NCI-H1105 (cell line): Measurements from ENCODE around the gene CHAT.
A peak's percentile ranks its signal among the peaks of the same experiment; 100 is the strongest.

Experiments used
- DNase-seq: peaks from one replicate; lab custom pipeline; 2025; lab: John Stamatoyannopoulos, UW

CHAT gene

DNA sequence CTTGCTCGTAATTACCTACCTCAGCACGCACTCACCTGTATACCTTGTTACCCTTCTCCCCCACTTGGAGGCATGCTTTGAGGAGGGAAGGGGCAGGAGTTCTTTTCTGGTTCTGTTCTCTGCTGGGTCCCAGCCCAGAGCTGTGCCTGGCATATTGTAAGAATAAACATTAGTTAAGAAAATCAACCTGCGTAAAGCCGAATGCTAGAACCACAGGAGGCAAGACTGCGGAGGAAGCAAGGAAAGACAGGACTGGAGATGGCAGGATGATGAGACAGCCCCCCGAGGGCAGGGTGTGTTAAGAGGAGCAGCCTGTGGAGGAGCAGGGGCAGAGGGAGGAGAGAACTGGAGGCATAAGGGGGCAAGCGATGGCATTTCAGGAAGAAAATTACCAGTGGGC, 75.1 kb downstream of the CHAT start:
- no peak for DNase-seq

DNA sequence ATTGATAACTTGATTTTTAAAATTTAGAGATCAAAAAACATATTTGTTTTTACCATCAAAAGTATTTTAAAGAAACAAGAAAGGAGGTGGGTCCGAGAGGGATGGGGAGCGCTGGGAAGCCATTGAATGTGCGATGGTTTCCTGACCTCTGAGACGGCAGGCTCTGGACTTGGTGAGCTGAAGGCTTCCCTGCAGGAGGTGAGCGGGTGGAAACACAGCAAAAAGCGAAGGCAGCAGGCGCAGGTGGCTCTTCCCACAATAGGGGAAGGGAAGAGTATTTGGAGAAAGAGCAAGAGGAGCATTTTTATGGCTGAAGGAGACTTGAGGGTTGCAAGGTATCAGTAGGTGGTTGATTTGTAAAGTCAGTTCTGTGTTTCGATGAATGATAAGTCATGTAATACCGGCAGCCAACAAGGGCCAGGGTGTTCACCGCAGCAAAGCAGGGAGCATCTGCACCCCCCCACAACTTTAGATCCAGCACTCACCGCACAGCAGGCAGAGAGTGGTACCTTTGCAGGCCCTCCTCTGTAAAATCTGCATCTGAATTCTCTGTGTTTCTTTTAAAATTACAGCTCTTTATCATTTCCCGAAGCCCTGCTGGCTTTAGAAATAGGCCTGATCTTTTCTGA, 76.2 kb downstream of the CHAT start:
- DNase-seq = no peak

DNA sequence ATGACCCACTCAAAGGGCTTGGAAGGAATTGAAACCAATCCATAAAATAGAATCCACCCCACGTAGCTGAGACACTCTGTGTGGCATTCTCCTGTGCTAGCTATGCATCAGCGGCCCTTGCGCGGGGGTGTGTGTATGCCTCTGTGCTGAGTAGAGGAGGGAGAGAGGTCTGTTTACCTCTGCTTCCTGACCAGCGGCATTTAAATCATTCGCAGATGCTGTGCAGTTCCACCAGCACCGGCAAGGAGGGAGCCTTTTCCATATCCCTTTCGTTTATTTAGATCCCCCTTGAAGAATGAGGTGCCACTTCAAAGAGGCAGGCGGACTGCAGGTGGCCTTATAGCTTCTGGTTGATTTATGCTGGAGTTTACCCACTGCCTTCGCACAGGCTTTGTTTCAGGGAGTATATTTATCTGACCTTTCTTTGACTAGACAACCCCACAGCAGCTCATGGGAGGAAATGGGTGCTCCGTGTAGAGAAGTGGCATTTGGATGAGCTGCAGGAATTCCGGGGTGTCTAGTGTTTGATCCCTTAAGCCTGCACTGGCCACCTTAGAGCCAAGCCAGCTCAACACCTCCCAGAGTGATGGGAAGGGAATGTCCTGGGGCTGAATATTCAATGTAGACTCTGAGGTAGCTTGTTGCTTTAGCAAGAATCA, 77.0 kb downstream of the CHAT start:
- no peak for DNase-seq

DNA sequence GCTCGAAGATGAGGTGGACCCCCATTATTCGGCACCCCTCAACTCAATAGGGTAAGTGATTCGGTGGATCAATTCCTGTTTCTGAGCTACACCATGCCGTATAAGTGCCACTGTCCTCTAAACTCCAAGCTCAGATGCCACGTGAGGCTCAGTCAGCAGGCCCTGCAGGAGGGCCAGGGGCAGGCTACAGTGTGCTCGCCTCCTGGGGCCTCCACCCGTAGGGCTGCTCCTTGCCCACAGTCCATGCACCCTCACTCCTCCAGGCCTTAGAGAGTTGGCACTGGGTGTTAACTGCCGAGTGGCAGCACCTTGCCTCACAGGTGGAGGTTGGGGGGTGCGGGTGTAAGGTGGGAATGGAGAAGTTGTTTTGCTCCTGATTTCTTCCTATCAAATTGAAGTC, 77.8 kb downstream of the CHAT start:
- DNase-seq = no peak

DNA sequence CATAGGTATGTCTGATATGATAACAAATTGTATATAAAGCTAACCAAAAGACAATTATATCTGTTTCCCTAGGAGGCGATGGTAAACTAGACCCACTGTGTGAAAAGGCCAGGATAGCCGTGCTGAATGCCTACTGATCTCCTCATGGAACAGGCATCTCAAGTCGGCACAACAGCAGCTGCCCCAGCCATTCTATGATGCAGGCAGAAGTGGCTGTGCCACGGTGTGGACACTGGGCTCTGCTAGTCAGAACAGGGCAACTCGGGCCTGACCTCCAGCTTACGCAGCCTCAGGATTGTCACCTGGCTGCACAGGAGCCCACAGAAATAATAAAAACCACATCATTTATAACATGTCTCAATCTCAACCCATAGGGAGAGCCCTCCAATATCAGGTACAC, 80.6 kb downstream of the CHAT start:
- no peak for DNase-seq

DNA sequence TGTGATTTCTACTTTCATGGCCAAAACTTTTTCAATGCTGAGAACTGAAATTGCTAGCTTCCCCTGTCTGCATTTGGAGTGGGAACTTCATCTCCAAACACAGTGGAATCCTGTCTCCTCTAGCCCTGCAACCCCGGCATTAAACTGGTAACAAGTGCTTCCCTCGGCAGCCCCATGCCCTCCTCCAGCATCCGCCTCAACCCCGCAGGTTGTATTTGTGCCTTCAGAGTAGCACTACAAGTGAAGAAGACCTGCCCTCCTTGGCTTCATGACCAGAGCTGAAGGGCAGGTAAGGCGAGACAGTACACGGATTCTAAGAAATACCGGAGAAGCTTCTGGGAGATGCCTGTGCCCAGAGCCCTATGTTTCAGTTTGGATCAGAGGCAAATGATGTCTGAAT, 82.5 kb downstream of the CHAT start:
- no peak for DNase-seq

DNA sequence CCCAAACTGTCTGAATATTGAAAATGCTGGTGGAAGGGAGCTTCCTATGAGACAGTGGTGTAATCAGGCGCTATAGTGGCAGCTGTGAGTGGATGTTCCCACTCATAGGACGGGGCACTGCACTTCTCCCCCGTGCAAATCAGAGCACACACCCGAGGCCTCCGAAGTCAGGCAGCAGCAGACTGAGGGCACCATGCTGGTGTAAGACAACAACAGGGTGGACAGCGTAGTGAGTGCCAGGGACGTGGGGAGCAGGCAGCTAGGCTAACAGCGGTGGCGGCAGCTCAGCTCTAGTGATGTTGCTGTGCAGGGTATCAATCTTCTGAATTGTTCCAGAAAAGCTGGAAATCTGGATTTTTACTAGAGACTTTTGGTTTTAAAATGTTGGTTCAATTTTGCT, 84.8 kb downstream of the CHAT start:
- no peak for DNase-seq

DNA sequence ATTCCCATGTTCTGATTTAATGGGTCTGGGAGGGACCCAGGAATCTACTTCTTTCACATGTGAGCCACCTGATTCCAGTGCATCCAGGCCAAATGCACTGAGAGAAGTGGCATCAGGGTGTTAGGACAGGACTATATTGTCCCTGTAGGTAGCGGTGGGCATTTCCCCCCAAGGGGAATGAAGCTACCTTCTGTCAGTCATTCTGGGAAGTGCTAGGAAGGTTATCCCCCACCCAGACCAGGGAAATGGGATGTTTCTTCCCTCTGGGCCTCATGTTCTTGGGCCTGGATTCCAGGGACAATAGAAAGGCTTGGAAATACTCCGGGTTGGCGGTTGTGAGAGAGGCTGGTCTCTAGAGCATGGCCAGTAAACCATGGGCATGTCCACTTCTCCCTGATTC, 86.4 kb downstream of the CHAT start:
- DNase-seq = no peak

DNA sequence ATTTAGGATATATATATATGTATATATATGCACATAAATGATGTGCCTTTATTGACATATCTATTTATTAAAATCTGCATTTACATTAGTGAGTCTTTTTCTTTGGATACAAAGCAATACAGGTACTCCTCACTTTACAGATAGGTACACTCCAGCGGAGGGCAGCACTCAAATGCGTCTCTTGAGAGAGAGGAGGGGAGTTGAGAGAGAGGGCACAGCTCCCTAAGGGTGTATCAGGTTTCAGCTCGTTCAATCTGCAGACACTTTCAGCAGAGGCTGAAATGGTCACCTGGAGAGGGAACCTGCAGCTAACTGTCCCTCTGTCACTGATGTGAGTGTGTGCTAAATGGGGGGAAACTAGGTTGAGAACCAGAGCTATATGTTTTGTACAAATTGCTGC, 87.2 kb downstream of the CHAT start:
- DNase-seq = peak; percentile 19

DNA sequence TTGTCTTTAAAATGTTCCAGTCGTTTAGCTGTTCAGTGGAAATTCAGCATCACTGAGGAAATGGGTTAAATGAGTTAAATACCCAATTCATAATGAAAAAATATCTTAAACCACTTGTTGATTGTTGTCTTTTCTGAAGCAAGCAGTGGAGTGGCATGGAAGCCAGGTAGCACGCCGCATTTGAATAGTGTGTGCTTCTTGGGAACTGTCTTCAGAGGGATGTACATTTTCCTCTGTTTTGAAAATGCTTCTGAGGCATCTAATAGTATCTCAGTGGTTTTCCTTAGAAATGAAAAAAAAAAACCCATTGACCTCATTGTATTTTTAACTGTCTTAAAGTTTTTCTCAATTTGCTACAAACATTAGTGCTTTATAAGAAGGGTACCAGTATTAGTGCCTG, 93.7 kb downstream of the CHAT start:
- no peak for DNase-seq

DNA sequence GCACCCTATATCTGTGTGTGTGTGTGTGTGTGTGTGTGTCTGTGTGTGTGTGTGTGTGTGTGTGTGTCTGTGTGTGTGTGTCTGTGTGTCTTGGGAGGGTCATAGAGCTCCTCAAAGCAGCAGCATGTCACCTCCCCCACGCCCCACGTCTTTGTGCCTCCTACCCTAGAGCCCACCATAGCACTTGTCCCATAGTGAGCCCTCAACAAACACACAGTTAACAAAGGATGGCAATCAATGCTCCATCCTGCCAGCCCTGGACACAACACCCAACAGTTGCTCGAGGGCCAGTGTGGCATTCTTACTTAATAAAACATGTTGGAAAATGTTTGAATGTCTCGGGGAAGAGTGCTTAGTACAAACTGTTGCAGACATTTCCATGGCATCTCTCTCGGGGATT, 96.1 kb downstream of the CHAT start:
- no peak for DNase-seq

DNA sequence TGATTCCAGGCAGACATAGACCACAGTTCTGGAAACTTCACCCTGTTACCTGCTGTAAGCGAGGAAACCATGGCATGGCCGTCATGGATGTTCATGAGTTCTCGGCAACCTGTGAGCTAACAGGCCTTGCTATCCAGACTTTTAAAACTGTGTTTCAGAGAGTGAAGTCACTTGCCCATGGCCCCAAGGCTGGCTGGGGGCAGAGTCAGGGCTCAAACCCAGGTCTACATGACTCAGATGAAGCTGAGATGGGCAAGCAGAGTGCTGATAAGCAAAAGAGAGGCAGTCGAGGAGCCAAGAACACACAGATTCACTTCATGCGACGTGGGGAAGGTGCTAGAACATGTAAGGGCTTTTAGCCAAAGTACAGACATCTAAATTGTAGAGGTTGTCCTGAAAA, 97.1 kb downstream of the CHAT start:
- DNase-seq = no peak

DNA sequence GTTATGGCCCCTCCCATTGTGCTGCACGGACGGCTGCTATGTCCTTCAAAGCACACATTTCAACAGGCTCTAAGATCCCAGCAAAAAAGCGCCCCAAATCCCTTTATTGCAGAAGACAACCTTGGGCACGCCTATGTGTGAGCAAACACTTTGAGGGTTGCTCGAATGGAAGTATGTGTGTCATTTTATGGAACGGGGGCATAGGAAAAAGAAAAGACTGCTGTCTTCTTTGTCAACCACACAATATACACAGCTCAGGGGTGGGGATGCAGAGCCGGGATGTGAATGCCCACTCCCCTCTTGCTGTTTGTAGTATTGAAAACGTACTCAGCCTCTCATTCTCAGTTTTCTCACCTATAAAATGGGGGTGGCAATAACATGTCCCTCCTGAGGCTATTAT, 97.6 kb downstream of the CHAT start:
- DNase-seq = no peak

DNA sequence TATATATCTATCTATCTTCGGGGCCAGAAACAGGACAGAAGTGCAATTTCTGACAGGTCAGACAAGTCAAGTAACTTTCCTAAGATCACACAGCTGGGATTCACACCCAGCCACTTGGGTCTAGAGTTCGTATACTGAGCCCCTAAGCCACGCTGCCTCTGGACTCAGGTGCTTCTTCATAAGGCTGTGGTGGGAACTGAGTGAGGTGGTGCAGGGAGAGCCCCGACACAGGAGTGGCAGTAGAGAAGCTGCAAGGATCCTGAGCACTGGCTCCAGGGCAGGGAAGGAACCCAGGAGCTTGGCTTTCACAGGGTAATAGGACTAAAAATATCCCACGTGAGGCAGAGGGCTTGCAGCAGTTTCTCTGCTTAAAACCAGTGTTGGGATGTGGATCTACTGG, 99.4 kb downstream of the CHAT start:
- no peak for DNase-seq
